H9 (cell line): Measurements from ENCODE around the gene PNLDC1. TPM values are rescaled to one million over a fixed set of nuclear protein-coding genes. Genes with fewer than 3 reads are reported as not detected.
"Not testable (repeated sequence)": the region's sequence is repeated elsewhere in the genome, so short reads cannot be mapped to it uniquely, and the experiment has no call there.

Source experiments
- DNase-seq: peaks from one replicate; pipeline ENCODE4 v3.0.0-alpha.2; 2017
- H2AFZ ChIP-seq: one replicate; pipeline ENCODE4 v1.6.1; 2013; ENCODE audit warnings: mild to moderate bottlenecking, low read length, control low read depth, moderate library complexity
- H2AK5ac ChIP-seq: 2 replicates; pipeline ENCODE4 v1.6.1; 2013; ENCODE audit warnings: low read length, control low read depth, mixed read lengths; ENCODE audit not compliant: insufficient read length
- H2BK120ac ChIP-seq: one replicate; pipeline ENCODE4 v1.6.1; 2013; ENCODE audit warnings: low read depth, mild to moderate bottlenecking, low read length, control low read depth, inconsistent platforms; ENCODE audit not compliant: poor library complexity, severe bottlenecking
- H2BK12ac ChIP-seq: 2 replicates; pipeline ENCODE4 v1.6.1; 2013; ENCODE audit warnings: low read length, control low read depth, mixed read lengths, low read depth; ENCODE audit not compliant: insufficient read length
- H2BK15ac ChIP-seq: 2 replicates; pipeline ENCODE4 v1.6.1; 2013; ENCODE audit warnings: low read depth, low read length, control low read depth
- H2BK20ac ChIP-seq: one replicate; pipeline ENCODE4 v1.6.1; 2013; ENCODE audit warnings: low read depth, mild to moderate bottlenecking, low read length, control low read depth, inconsistent platforms; ENCODE audit not compliant: poor library complexity, severe bottlenecking
- H2BK5ac ChIP-seq: 2 replicates; pipeline ENCODE4 v1.6.1; 2013; ENCODE audit warnings: low read length, control low read depth, mixed read lengths; ENCODE audit not compliant: insufficient read length
- H3K14ac ChIP-seq: 2 replicates; pipeline ENCODE4 v1.6.1; 2013; ENCODE audit warnings: low read length, control low read depth; ENCODE audit not compliant: insufficient read depth
- H3K18ac ChIP-seq: 2 replicates; pipeline ENCODE4 v1.6.1; 2013; ENCODE audit warnings: low read depth, mild to moderate bottlenecking, mixed read lengths, low read length, control low read depth; ENCODE audit not compliant: insufficient read length
- H3K23ac ChIP-seq: 2 replicates; pipeline ENCODE4 v1.6.1; 2013; ENCODE audit warnings: low read length, control low read depth, mixed read lengths, low read depth; ENCODE audit not compliant: insufficient read length
- H3K23me2 ChIP-seq: 2 replicates; pipeline ENCODE4 v1.6.1; 2013; ENCODE audit warnings: low read depth, mild to moderate bottlenecking, mixed read lengths, low read length, control low read depth; ENCODE audit not compliant: insufficient read length, poor library complexity, severe bottlenecking
- H3K27ac ChIP-seq: 2 replicates; pipeline ENCODE4 v1.5.1; 2013; ENCODE audit warnings: low read length, control low read depth, mixed read lengths, low read depth; ENCODE audit not compliant: insufficient read length
- H3K27me3 ChIP-seq: 2 replicates; pipeline ENCODE4 v1.6.1; 2013; ENCODE audit warnings: low read length, control low read depth, inconsistent platforms; ENCODE audit not compliant: insufficient read depth
- H3K4ac ChIP-seq: 2 replicates; pipeline ENCODE4 v1.6.1; 2013; ENCODE audit warnings: low read depth, mild to moderate bottlenecking, control low read depth, inconsistent platforms, low read length, moderate library complexity
- H3K4me1 ChIP-seq: 2 replicates; pipeline ENCODE4 v1.6.1; 2013; ENCODE audit warnings: low read length, control low read depth, inconsistent platforms; ENCODE audit not compliant: insufficient read depth
- H3K4me2 ChIP-seq: 2 replicates; pipeline ENCODE4 v1.6.1; 2013; ENCODE audit warnings: low read length, control low read depth, mixed read lengths; ENCODE audit not compliant: insufficient read length, insufficient read depth
- H3K56ac ChIP-seq: 2 replicates; pipeline ENCODE4 v1.6.1; 2013; ENCODE audit warnings: low read depth, mild to moderate bottlenecking, mixed read lengths, low read length, control low read depth; ENCODE audit not compliant: insufficient read length
- H3K79me1 ChIP-seq: 2 replicates; pipeline ENCODE4 v1.6.1; 2013; ENCODE audit warnings: low read depth, mild to moderate bottlenecking, moderate library complexity, low read length, control low read depth, inconsistent platforms; ENCODE audit not compliant: insufficient read depth, poor library complexity, severe bottlenecking
- H3K79me2 ChIP-seq: 2 replicates; pipeline ENCODE4 v1.6.1; 2013; ENCODE audit warnings: low read length, control low read depth, inconsistent platforms; ENCODE audit not compliant: insufficient read depth
- H3K9ac ChIP-seq: 2 replicates; pipeline ENCODE4 v1.6.1; 2013; ENCODE audit warnings: low read length, control low read depth, mixed read lengths; ENCODE audit not compliant: insufficient read length; ENCODE audit errors: extremely low read depth
- H3K9me3 ChIP-seq: one replicate; pipeline ENCODE4 v1.6.1; 2013; ENCODE audit warnings: low read depth, low read length, inconsistent platforms; ENCODE audit not compliant: control insufficient read depth
- H3T11ph ChIP-seq: one replicate; pipeline ENCODE4 v1.6.1; 2013; ENCODE audit warnings: mild to moderate bottlenecking, low read length, control low read depth, inconsistent platforms
- H4K20me1 ChIP-seq: one replicate; pipeline ENCODE4 v1.6.1; 2013; ENCODE audit not compliant: control insufficient read depth, insufficient read length, insufficient read depth
- H4K5ac ChIP-seq: 2 replicates; pipeline ENCODE4 v1.6.1; 2013; ENCODE audit warnings: low read depth, mild to moderate bottlenecking, mixed read lengths, low read length, control low read depth; ENCODE audit not compliant: insufficient read length
- H4K8ac ChIP-seq: replicated peaks from 2 replicates; pipeline ENCODE4 v1.6.1; 2013; ENCODE audit warnings: low read length, control low read depth, mixed read lengths, low read depth; ENCODE audit not compliant: insufficient read length
- H4K91ac ChIP-seq: 2 replicates; pipeline ENCODE4 v1.6.1; 2013; ENCODE audit warnings: low read depth, mild to moderate bottlenecking, moderate library complexity, mixed read lengths, low read length, control low read depth; ENCODE audit not compliant: insufficient read length
- H3K27ac Mint-ChIP-seq, 3 experiments: 2 replicates in 2 of 3; 3 replicates in 1 of 3; pipeline ENCODE4 v1.8.0; 2020 to 2021; ENCODE audit warnings: mixed read lengths in 3 of 3, mild to moderate bottlenecking in 1 of 3, moderate library complexity in 1 of 3
- H3K27me3 Mint-ChIP-seq: 2 replicates; pipeline ENCODE4 v1.8.0; 2021; ENCODE audit warnings: low read depth, mild to moderate bottlenecking, moderate library complexity, mixed read lengths
- H3K36me3 Mint-ChIP-seq, 3 experiments: 2 replicates in 2 of 3; 3 replicates in 1 of 3; pipeline ENCODE4 v1.8.0; 2020 to 2021; ENCODE audit warnings: low read depth in 3 of 3, mixed read lengths in 3 of 3; ENCODE audit not compliant: insufficient read depth in 1 of 3
- H3K4me1 Mint-ChIP-seq, 2 experiments: 2 replicates each; pipeline ENCODE4 v1.8.0; 2020; ENCODE audit warnings: mixed read lengths in 2 of 2
- H3K4me3 Mint-ChIP-seq, 2 experiments: 2 replicates in 1 of 2; 3 replicates in 1 of 2; pipeline ENCODE4 v1.8.0; 2020 to 2021; ENCODE audit warnings: mild to moderate bottlenecking in 2 of 2, mixed read lengths in 2 of 2, moderate library complexity in 1 of 2
- H3K9me3 Mint-ChIP-seq, 2 experiments: 2 replicates in 1 of 2; 3 replicates in 1 of 2; pipeline ENCODE4 v1.8.0; 2020; ENCODE audit warnings: mild to moderate bottlenecking in 2 of 2, mixed read lengths in 2 of 2, moderate library complexity in 1 of 2
- WGBS: extraction: QIAGEN DNeasy Blood & Tissue Kit; methylation state at CpG from one replicate; pipeline ENCODE4 v1.1.7; 2013; ENCODE audit warnings: missing lambda C conversion rate, low lambda C conversion rate, mixed read lengths; ENCODE audit not compliant: insufficient read length; ENCODE audit errors: extremely low coverage; 5-methylcytosine and 5-hydroxymethylcytosine counted together
- total RNA-seq: library from RNA; stranded (reverse); gene quantifications from 2 replicates; pipeline ENCODE4 v1.2.1, GENCODE V29; 2021
- TF ChIP-seq, protein P1 (sequence below): fragments of 200-600 bp; sonication (generic); conservative IDR thresholded peaks from 3 replicates; pipeline ENCODE4 v1.8.0; 2021; ENCODE audit warnings: antibody characterized with exemption, mild to moderate bottlenecking

Gene PNLDC1
- total RNA-seq, 1 experiment from 2014 or later = not detected

GRCh38 chr6:159844737-159845645 is 44.9 kb downstream of the PNLDC1 start:
- Histone ChIP-seq H3K4ac (no peak overlapping the region), H4K20me1 (no peaks in the 10 kb centered on the region), H4K91ac (no peak overlapping the region), H3K23me2 (no peaks in the 10 kb centered on the region), H3K23ac (no peak overlapping the region), H3K14ac (no peak overlapping the region), H4K8ac (no peak overlapping the region), H3T11ph (no peak overlapping the region), H3K9ac (no peak overlapping the region), H3K27ac (no peak overlapping the region), H2BK20ac (no peak overlapping the region), H3K18ac (no peak overlapping the region), H3K79me1 (no peaks in the 10 kb centered on the region), H3K4me1 (no peaks in the 10 kb centered on the region), H4K5ac (no peak overlapping the region), H2BK5ac (no peak overlapping the region), H3K9me3 (no peaks in the 10 kb centered on the region), H3K56ac (no peak overlapping the region), H2BK120ac (no peak overlapping the region), H2BK12ac (no peak overlapping the region), H2BK15ac (no peak overlapping the region), H3K79me2 (no peaks in the 10 kb centered on the region), H3K27me3 (no peaks in the 10 kb centered on the region), H2AK5ac (no peak overlapping the region), H2AFZ (no peak overlapping the region), H3K4me2 (no peak overlapping the region)
- Mint-ChIP-seq H3K27ac (no peak overlapping the region), H3K27me3 (no peaks in the 10 kb centered on the region; the same call in 1 of the 2 replicates), H3K36me3 (peaks cover 8 to 19% (median 15%) of the 10 kb centered on the region in 3 experiments), H3K4me1 (peaks cover 7% of the 10 kb centered on the region in 2 experiments), H3K4me3 (no peak overlapping the region), H3K9me3 (peaks cover 21 to 24% of the 10 kb centered on the region in 2 experiments)
- DNase-seq = no peak
- TF ChIP-seq, protein P1, sequence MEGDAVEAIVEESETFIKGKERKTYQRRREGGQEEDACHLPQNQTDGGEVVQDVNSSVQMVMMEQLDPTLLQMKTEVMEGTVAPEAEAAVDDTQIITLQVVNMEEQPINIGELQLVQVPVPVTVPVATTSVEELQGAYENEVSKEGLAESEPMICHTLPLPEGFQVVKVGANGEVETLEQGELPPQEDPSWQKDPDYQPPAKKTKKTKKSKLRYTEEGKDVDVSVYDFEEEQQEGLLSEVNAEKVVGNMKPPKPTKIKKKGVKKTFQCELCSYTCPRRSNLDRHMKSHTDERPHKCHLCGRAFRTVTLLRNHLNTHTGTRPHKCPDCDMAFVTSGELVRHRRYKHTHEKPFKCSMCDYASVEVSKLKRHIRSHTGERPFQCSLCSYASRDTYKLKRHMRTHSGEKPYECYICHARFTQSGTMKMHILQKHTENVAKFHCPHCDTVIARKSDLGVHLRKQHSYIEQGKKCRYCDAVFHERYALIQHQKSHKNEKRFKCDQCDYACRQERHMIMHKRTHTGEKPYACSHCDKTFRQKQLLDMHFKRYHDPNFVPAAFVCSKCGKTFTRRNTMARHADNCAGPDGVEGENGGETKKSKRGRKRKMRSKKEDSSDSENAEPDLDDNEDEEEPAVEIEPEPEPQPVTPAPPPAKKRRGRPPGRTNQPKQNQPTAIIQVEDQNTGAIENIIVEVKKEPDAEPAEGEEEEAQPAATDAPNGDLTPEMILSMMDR = no peak
- WGBS = no CpG with 5 or more reads among the region's 13 CpGs

DNA sequence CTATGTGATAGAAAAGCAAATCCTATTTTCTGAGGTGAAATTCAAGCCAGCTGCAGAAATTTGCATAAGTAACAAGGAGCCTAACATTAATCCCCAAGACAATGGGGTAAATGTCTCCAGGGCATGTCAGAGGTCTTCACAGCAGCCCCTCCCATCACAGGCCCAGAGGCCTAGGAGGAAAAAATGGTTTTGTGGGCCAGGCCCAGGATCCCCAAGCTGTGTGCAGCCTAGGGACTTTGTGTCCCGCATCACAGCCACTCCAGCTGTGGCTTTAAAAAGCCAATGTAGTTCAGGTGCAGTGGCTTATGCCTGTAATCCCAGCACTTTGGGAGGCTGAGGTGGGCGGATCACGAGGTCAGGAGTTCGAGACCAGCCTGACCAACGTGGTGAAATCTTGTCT is 48.5 kb downstream of the PNLDC1 start:
- H3K14ac ChIP-seq, H3K4me1 Mint-ChIP-seq, H3K9me3 ChIP-seq, H3K23ac ChIP-seq, H3K18ac ChIP-seq, H3K79me2 ChIP-seq, H3K4me1 ChIP-seq, H3K27ac ChIP-seq, H3K27me3 ChIP-seq, H3T11ph ChIP-seq, H3K4me3 Mint-ChIP-seq, H2BK5ac ChIP-seq, H4K91ac ChIP-seq, H4K20me1 ChIP-seq, H3K79me1 ChIP-seq, H2BK15ac ChIP-seq, H3K56ac ChIP-seq, DNase-seq, H3K27ac Mint-ChIP-seq, H2BK120ac ChIP-seq, H2AK5ac ChIP-seq, H2BK20ac ChIP-seq, H3K4ac ChIP-seq, H4K8ac ChIP-seq, H3K27me3 Mint-ChIP-seq, H2AFZ ChIP-seq, H3K23me2 ChIP-seq, H4K5ac ChIP-seq, H3K9ac ChIP-seq, H2BK12ac ChIP-seq, H3K4me2 ChIP-seq: not testable (repeated sequence)
- Mint-ChIP-seq H3K9me3 (peaks cover 25 to 28% of the 10 kb centered on the region in 2 experiments), H3K36me3 (peaks cover 12 to 20% (median 18%) of the 10 kb centered on the region in 3 experiments)
- no CpG with 5 or more reads among the region's 5 CpGs for WGBS
